GM11168 (cell line): Measurements from ENCODE around the gene FBXO47.

Experiments used
- in situ Hi-C: fragments of 300-500 bp; cut with MboI; formaldehyde crosslinking; loops from one replicate; pipeline ENCODE4 v1.12.0; 2022; ENCODE audit warnings: low sequenced_read_pairs; ENCODE audit not compliant: unreplicated experiment

Gene FBXO47

GRCh38 chr17:38888842-38889241 is 78.4 kb downstream of the FBXO47 start:
- in situ Hi-C loops, result no loop called here

GRCh38 chr17:38886643-38887010 is 80.6 kb downstream of the FBXO47 start:
- in situ Hi-C loops, result no loop called here
